Nephron (organoid): ENCODE data around the gene GABRE.

Source experiments
- H3K27ac Mint-ChIP-seq, 3 experiments: 2 replicates each; pipeline ENCODE4 v1.8.0; 2020; ENCODE audit warnings: mixed read lengths in 3 of 3, mild to moderate bottlenecking in 2 of 3, moderate library complexity in 1 of 3
- H3K27me3 Mint-ChIP-seq: 2 replicates; pipeline ENCODE4 v1.8.0; 2021; ENCODE audit warnings: low read depth, mild to moderate bottlenecking, moderate library complexity, mixed read lengths
- H3K36me3 Mint-ChIP-seq: 2 replicates; pipeline ENCODE4 v1.8.0; 2020; ENCODE audit warnings: low read depth, mixed read lengths
- H3K4me1 Mint-ChIP-seq: 2 replicates; pipeline ENCODE4 v1.8.0; 2020; ENCODE audit warnings: mixed read lengths
- H3K4me3 Mint-ChIP-seq, 3 experiments: 2 replicates each; pipeline ENCODE4 v1.8.0; 2020; ENCODE audit warnings: mild to moderate bottlenecking in 3 of 3, mixed read lengths in 3 of 3, moderate library complexity in 2 of 3
- H3K9me3 Mint-ChIP-seq: 2 replicates; pipeline ENCODE4 v1.8.0; 2020; ENCODE audit warnings: mixed read lengths
- TF ChIP-seq, protein P1 (sequence below), 3 experiments: fragments of 200-600 bp; sonication (generic); IDR thresholded peaks; one replicate each; pipeline ENCODE4 v1.5.0; 2021; ENCODE audit warnings: antibody characterized with exemption in 3 of 3; ENCODE audit not compliant: unreplicated experiment in 3 of 3

GABRE gene

GRCh38 chrX:151994476-151994875 lies 20.0 kb upstream of the GABRE start:
- no peaks in the 10 kb centered on the region for H3K36me3 Mint-ChIP-seq
- H3K4me3 Mint-ChIP-seq = no peak overlapping the region
- H3K4me1 Mint-ChIP-seq = no peaks in the 10 kb centered on the region
- no peak overlapping the region for H3K27ac Mint-ChIP-seq
- H3K27me3 Mint-ChIP-seq = no peaks in the 10 kb centered on the region
- TF ChIP-seq, protein P1, sequence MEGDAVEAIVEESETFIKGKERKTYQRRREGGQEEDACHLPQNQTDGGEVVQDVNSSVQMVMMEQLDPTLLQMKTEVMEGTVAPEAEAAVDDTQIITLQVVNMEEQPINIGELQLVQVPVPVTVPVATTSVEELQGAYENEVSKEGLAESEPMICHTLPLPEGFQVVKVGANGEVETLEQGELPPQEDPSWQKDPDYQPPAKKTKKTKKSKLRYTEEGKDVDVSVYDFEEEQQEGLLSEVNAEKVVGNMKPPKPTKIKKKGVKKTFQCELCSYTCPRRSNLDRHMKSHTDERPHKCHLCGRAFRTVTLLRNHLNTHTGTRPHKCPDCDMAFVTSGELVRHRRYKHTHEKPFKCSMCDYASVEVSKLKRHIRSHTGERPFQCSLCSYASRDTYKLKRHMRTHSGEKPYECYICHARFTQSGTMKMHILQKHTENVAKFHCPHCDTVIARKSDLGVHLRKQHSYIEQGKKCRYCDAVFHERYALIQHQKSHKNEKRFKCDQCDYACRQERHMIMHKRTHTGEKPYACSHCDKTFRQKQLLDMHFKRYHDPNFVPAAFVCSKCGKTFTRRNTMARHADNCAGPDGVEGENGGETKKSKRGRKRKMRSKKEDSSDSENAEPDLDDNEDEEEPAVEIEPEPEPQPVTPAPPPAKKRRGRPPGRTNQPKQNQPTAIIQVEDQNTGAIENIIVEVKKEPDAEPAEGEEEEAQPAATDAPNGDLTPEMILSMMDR (IDR thresholded peaks at IDR 0.05; ENCODE audit: unreplicated experiment in 3 of 3) = no peak
- H3K9me3 Mint-ChIP-seq = peaks cover 5% of the 10 kb centered on the region

- TF ChIP-seq, protein P1 (IDR thresholded peaks at IDR 0.05; ENCODE audit: unreplicated experiment in 3 of 3) = no peak
- H3K36me3 Mint-ChIP-seq = no peaks in the 10 kb centered on the region
Measured at GRCh38 chrX:151988706-151989299, 14.3 kb upstream of the GABRE start.

DNA sequence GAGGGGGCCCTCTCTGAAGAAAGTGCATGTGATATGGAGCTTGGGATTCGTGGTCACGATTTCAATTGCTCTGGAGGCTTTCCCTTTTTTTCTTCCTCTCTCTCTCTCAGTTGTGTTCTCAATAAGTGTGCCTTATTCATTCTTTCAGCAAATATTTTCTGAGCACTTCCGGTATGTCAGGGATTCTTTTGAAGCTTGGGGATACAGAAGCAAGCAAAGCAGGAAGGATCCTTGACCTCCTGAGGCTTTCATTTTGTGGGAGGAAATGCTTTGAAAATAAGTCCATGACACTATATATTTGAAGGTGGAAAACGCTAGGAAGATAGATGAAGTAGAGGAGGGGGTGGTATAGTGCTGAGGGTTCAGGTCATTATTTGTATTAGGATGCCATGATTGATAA lies 12.6 kb upstream of the GABRE start:
- H3K36me3 Mint-ChIP-seq = no peaks in the 10 kb centered on the region
- H3K4me1 Mint-ChIP-seq = no peaks in the 10 kb centered on the region
- no peak overlapping the region for H3K27ac Mint-ChIP-seq
- H3K9me3 Mint-ChIP-seq = peaks cover 6% of the 10 kb centered on the region
- TF ChIP-seq, protein P1 (IDR thresholded peaks at IDR 0.05; ENCODE audit: unreplicated experiment in 3 of 3) = no peak
- H3K27me3 Mint-ChIP-seq = no peaks in the 10 kb centered on the region
- no peak overlapping the region for H3K4me3 Mint-ChIP-seq

More at GRCh38 chrX:151988706-151989299, 14.3 kb upstream of the GABRE start:
- H3K9me3 Mint-ChIP-seq = peaks cover 8% of the 10 kb centered on the region
- no peak overlapping the region for H3K4me3 Mint-ChIP-seq
- no peak overlapping the region for H3K27ac Mint-ChIP-seq
- no peaks in the 10 kb centered on the region for H3K27me3 Mint-ChIP-seq
- no peaks in the 10 kb centered on the region for H3K4me1 Mint-ChIP-seq

GRCh38 chrX:151985955-151986354 lies 11.5 kb upstream of the GABRE start:
- H3K27ac Mint-ChIP-seq = no peak overlapping the region

GRCh38 chrX:151985531-151985930 lies 11.1 kb upstream of the GABRE start:
- Mint-ChIP-seq H3K4me1 (no peaks in the 10 kb centered on the region), H3K27ac (no peak overlapping the region), H3K4me3 (no peak overlapping the region), H3K36me3 (no peaks in the 10 kb centered on the region), H3K27me3 (no peaks in the 10 kb centered on the region), H3K9me3 (peaks cover 6% of the 10 kb centered on the region)
- TF ChIP-seq, protein P1 (IDR thresholded peaks at IDR 0.05; ENCODE audit: unreplicated experiment in 3 of 3) = no peak

More at GRCh38 chrX:151985955-151986354, 11.5 kb upstream of the GABRE start:
- Mint-ChIP-seq H3K4me1 (no peaks in the 10 kb centered on the region), H3K27me3 (no peaks in the 10 kb centered on the region), H3K36me3 (no peaks in the 10 kb centered on the region), H3K9me3 (peaks cover 6% of the 10 kb centered on the region), H3K4me3 (no peak overlapping the region)
- TF ChIP-seq, protein P1 (IDR thresholded peaks at IDR 0.05; ENCODE audit: unreplicated experiment in 3 of 3) = no peak

DNA sequence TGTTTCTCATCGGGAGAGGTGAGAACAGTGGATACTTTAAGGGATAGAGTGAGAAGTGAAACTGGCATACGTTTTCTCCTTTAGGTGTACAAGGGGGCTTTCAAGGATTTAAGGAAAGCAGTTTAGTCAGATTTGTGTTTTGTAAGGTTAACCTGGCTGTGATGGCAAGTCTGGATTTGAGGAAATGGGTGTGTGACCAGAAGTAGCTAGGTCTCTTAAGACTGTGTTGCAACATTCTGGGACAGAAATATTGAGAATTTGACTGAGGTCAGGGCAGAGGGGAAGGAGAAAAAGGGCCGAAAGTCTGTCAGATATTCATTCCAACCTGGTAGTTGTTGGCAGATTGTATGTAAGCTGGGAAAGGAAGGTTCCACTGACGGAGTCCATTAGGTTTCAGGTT lies 10.4 kb upstream of the GABRE start:
- no peaks in the 10 kb centered on the region for H3K4me1 Mint-ChIP-seq
- TF ChIP-seq, protein P1 (IDR thresholded peaks at IDR 0.05; ENCODE audit: unreplicated experiment in 3 of 3) = no peak
- H3K36me3 Mint-ChIP-seq = no peaks in the 10 kb centered on the region
- H3K27ac Mint-ChIP-seq = no peak overlapping the region
- no peaks in the 10 kb centered on the region for H3K27me3 Mint-ChIP-seq
- no peak overlapping the region for H3K4me3 Mint-ChIP-seq
- H3K9me3 Mint-ChIP-seq = peaks cover 6% of the 10 kb centered on the region
